Left lung (tissue), 10 donors: ENCODE data around the gene RFX4. TPM values are rescaled to one million over a fixed set of nuclear protein-coding genes. Genes with fewer than 3 reads are reported as not detected.

Source experiments
- ATAC-seq: fragments of 200-7000 bp; cut with Tn5 transposase; one replicate; pipeline ENCODE4 v1.9.1; 2020; ENCODE audit warnings: moderate library complexity
- DNase-seq, 4 donors: peaks; one replicate each; pipeline ENCODE4 v3.0.0-alpha.2; 2013 to 2020
- H3K27ac ChIP-seq, 2 donors: fragments of 200-600 bp; sonication (generic) in 1 of 2; one replicate each; pipeline versions ENCODE4 v1.5.0 to v1.8.0; 2020 to 2021
- H3K27me3 ChIP-seq, 2 donors: fragments of 200-600 bp; sonication (generic) in 1 of 2; one replicate each; pipeline versions ENCODE4 v1.5.0 to v1.8.0; 2020 to 2021
- H3K36me3 ChIP-seq, 2 donors: fragments of 200-600 bp; sonication (generic) in 1 of 2; one replicate each; pipeline versions ENCODE4 v1.5.0 to v1.8.0; 2020 to 2021
- H3K4me1 ChIP-seq, 2 donors: fragments of 200-600 bp; one replicate each; pipeline ENCODE4 v1.8.0; 2021
- H3K4me3 ChIP-seq, 2 donors: fragments of 200-600 bp; sonication (generic) in 1 of 2; one replicate each; pipeline versions ENCODE4 v1.5.0 to v1.8.0; 2020 to 2021; ENCODE audit warnings: mild to moderate bottlenecking in 1 of 2
- H3K9me3 ChIP-seq, 2 donors: fragments of 200-600 bp; sonication (generic) in 1 of 2; one replicate each; pipeline versions ENCODE4 v1.5.0 to v1.8.0; 2020 to 2021
- intact Hi-C, 2 donors: fragments of 100-400 bp; cut with DNase I; formaldehyde crosslinking; loops; one replicate each; pipeline versions ENCODE4 v1.11.2 to v1.14.2; 2022
- polyA plus RNA-seq, 6 donors: library from polyadenylated mRNA; unstranded; fragments of 120-200 nt; gene quantifications; one replicate each; pipeline ENCODE4 v1.2.1, GENCODE V29; 2013; ENCODE audit not compliant: insufficient read length in 6 of 6
- total RNA-seq, 2 donors: library from RNA; stranded (reverse); fragmentation: NEBNext Ultra II Directional; extraction: Animal tissue kit (Norgen Biotek cat#: 25700); gene quantifications; one replicate each; pipeline ENCODE4 v1.2.1, GENCODE V29; 2021
- TF ChIP-seq, protein P1 (sequence below), 2 donors: fragments of 200-600 bp; sonication (generic) in 1 of 2; IDR thresholded peaks; one replicate each; pipeline versions ENCODE4 v1.5.0 to v1.8.0; 2021; ENCODE audit warnings: antibody characterized with exemption in 2 of 2
- donor health status: DM: no; HTN: yes; CAD: no.
- donor health status: DM: no; HTN: no; CAD: no.

RFX4 gene
- total and polyA plus RNA-seq, 8 donors: 0.09 TPM; not detected in 7

DNA sequence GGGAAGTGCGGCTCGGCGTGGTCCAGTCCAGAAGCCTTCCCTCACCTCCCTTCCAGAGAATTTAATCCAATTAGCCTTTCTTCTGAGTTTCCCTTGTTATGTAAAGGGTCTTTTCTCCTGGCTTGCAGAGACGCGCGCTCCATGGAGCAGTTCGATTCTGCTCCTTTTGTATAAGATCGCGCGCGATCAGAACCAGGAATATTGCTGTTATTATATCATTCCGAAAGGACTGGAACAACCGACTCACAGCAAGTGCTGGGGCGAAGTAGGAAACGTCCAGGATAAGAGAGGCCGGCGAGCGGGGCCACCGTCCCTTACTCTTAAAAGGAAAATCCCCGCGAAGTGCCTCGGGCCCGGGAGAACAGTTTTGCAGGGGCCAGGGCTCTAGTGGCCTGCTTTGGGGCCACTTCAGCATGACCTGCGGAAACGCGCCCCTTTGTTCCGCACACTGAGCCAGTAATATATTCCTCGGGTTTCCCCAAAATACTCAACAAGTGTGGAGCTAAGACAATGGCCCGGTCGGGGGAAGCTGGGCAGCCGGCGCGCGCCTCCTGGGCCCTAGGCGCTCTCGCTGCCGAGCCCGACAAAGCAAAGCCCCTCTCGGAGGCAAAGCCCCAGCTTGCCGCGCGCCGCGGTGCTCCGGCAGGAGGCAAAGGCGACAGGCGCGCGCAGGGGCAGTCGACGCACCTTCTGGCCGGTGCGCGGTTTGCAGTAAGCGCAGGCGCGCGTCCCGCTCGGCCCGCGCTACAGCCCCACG, 2.9 kb downstream of the RFX4 start:
- Histone ChIP-seq H3K9me3 (no peaks in the 10 kb centered on the region), H3K27ac (no peak overlapping the region), H3K27me3 (peaks cover 100% of the 10 kb centered on the region in 2 donors), H3K4me3 (no peak overlapping the region), H3K36me3 (no peaks in the 10 kb centered on the region), H3K4me1 (peaks cover 8 to 44% of the 10 kb centered on the region in 2 donors)
- DNase-seq (no peak), ATAC-seq (no peak)
- intact Hi-C loops: no loop called here
- TF ChIP-seq, protein P1, sequence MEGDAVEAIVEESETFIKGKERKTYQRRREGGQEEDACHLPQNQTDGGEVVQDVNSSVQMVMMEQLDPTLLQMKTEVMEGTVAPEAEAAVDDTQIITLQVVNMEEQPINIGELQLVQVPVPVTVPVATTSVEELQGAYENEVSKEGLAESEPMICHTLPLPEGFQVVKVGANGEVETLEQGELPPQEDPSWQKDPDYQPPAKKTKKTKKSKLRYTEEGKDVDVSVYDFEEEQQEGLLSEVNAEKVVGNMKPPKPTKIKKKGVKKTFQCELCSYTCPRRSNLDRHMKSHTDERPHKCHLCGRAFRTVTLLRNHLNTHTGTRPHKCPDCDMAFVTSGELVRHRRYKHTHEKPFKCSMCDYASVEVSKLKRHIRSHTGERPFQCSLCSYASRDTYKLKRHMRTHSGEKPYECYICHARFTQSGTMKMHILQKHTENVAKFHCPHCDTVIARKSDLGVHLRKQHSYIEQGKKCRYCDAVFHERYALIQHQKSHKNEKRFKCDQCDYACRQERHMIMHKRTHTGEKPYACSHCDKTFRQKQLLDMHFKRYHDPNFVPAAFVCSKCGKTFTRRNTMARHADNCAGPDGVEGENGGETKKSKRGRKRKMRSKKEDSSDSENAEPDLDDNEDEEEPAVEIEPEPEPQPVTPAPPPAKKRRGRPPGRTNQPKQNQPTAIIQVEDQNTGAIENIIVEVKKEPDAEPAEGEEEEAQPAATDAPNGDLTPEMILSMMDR (IDR thresholded peaks at IDR 0.05): no peak

DNA sequence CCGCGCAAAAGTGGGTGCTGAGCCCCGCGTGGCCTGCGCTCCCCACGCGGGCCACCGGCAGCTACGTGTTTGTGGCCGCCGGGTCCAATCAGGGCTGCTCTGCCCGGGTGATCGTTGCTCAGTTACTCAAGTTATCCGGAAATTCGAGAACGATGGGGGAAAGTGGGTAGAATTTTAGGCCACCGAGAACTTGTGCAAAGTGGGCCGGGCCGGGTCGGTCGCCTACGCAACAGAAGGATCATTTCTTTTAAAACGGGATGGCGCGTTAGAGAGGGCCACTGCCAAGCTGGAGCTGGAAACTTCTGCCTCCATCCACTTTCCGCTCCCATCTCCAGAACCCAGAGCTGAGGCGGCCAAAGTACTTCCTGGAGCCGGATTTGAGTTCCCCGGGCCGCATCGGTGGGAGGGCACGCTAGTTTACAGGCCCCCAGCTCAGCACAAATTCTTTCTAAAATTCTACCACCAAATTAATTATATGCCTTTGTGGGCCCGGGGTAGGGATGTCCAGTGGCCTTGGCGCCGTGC, 3.5 kb downstream of the RFX4 start:
- Histone ChIP-seq H3K9me3 (no peaks in the 10 kb centered on the region), H3K27ac (no peak overlapping the region), H3K36me3 (no peaks in the 10 kb centered on the region), H3K27me3 (peaks cover 96 to 100% of the 10 kb centered on the region in 2 donors), H3K4me3 (no peak overlapping the region), H3K4me1 (peaks cover 8 to 37% of the 10 kb centered on the region in 2 donors)
- TF ChIP-seq, protein P1 (IDR thresholded peaks at IDR 0.05): no peak
- intact Hi-C loops: no loop called here
- ATAC-seq (no peak), DNase-seq (no peak)

DNA sequence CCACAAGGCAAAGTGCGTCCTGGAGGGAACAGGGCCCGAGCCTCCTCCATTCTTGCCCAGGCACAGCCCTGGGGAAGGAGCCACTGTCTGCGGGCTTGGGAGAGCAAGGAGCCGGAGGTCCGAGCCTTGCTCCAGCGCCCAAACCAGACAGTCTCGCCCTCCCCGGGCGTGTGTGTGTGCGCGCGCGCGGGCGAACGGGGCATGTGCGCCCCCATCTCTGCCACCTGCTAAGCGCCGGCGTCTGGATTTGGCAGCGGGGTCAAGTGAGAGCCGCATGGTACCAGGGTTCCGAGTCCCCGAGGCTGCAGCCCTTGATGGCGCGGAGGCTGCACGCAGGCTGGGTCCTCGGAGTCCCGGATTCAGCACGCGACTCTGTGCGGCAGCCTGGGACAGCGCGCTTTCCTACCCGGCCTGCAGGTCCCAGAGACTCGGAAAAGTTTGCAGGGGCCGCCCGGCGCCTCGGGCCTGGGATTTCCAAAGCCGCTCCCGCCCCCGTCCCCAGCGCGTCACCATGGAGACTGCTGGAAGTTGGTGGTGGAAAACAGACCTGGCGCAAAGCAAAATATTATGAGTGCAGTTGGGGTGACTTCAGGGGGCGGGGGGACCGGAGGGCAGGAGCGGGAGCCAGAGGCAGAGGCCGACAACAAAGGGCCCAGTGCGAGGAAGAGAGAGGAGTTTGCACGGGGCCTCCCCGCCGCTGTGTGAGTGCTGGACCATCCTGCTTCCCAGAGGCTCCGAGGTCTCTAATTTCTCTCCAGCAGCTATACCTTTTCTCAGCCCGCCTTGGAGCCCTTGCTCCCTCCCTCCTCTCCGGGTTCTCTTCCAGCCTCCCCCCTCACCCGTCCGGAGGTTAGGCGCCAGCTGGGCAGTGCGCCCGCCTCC, 4.2 kb downstream of the RFX4 start:
- Histone ChIP-seq H3K27me3 (peaks cover 93 to 100% of the 10 kb centered on the region in 2 donors), H3K4me1 (peaks cover 8 to 34% of the 10 kb centered on the region in 2 donors), H3K36me3 (no peaks in the 10 kb centered on the region), H3K9me3 (no peaks in the 10 kb centered on the region), H3K27ac (no peak overlapping the region), H3K4me3 (no peak overlapping the region)
- intact Hi-C loops: no loop called here
- ATAC-seq: no peak
- peak in 1 of 4 donors; percentile 25 for DNase-seq
- TF ChIP-seq, protein P1 (IDR thresholded peaks at IDR 0.05): no peak

DNA sequence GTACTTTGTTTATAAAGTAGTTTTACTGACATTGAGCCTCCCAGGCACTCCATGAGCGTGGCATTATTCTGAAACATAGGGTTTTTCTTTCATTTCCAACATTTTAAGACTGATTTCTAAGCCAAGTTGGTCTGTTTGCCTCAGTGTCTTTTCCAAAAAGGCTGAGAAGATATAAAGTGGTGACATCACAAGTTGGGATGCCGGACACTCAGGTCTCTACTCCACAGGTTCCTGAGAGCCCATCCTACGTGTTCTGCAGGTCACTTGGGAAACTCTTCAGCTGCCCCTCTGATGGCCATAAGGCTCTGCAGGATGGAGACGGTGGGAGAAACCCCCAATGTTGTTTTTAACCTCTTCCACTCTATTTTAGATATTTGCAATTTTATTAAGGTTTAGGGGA, 6.0 kb downstream of the RFX4 start:
- intact Hi-C loops: no loop called here
- DNase-seq (no peak), ATAC-seq (no peak)
- Histone ChIP-seq H3K9me3 (no peaks in the 10 kb centered on the region), H3K36me3 (no peaks in the 10 kb centered on the region), H3K4me3 (no peak overlapping the region), H3K27me3 (peaks cover 91 to 100% of the 10 kb centered on the region in 2 donors), H3K4me1 (peaks cover 8 to 18% of the 10 kb centered on the region in 2 donors), H3K27ac (no peak overlapping the region)
- TF ChIP-seq, protein P1 (IDR thresholded peaks at IDR 0.05): no peak

DNA sequence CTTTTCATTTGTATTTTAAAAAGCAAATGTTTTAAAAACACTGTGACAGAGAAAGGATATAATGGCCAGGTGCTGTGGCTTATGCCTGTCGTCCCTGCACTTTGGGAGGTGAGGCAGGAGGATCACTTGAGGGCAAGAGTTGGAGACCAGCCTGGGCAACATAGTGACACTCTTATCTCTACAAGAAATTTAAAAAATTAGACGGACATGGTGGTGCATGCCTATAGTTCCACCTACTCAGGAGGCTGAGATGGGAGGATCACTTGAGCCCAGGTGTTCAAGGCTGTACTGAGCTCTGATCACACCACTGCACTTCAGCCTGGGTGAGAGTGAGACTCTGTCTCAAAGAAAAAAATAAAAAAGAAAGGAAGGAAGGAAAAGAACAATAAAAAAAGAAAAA, 7.8 kb downstream of the RFX4 start:
- TF ChIP-seq, protein P1 (IDR thresholded peaks at IDR 0.05): no peak
- no peak overlapping the region for H3K4me3 ChIP-seq
- DNase-seq (no peak), ATAC-seq (no peak)
- intact Hi-C loops: no loop called here
- H3K27me3 ChIP-seq: peaks cover 80 to 100% of the 10 kb centered on the region in 2 donors
- H3K9me3 ChIP-seq: no peaks in the 10 kb centered on the region
- no peaks in the 10 kb centered on the region for H3K36me3 ChIP-seq
- H3K27ac ChIP-seq: no peak overlapping the region
- H3K4me1 ChIP-seq: peaks cover 8 to 10% of the 10 kb centered on the region in 2 donors
